GM23338 (cell line): Measurements from ENCODE around the gene CTDP1.

Source experiments
- CREB1 ChIP-seq: fragments of 250-450 bp; sonication (Bioruptor Pico); IDR thresholded peaks from 2 replicates; pipeline ENCODE4 v1.5.0; 2020; ENCODE audit warnings: low read depth, mild to moderate bottlenecking, moderate library complexity
- CTCF ChIP-seq, 2 experiments: fragments of 200-600 bp in 1 of 2; sonication (generic) in 1 of 2; conservative IDR thresholded peaks; 2 replicates each; pipeline versions ENCODE4 v1.5.1 to v1.6.1; 2016 to 2017; ENCODE audit warnings: antibody characterized with exemption in 2 of 2, low read depth in 2 of 2, mild to moderate bottlenecking in 2 of 2, moderate library complexity in 1 of 2
- EZH2 ChIP-seq: fragments of 200-600 bp; sonication (generic); IDR thresholded peaks from one replicate; pipeline ENCODE4 v1.8.0; 2017; ENCODE audit warnings: antibody characterized with exemption, mild to moderate bottlenecking, low read depth; ENCODE audit not compliant: unreplicated experiment
- EZH2phosphoT487 ChIP-seq: fragments of 200-600 bp; sonication (generic); IDR thresholded peaks from one replicate; pipeline ENCODE4 v1.8.1; 2018; ENCODE audit warnings: antibody characterized with exemption; ENCODE audit not compliant: unreplicated experiment
- JUNB ChIP-seq: IDR thresholded peaks from one replicate; pipeline ENCODE4 v1.6.1; 2016; ENCODE audit warnings: antibody characterized with exemption; ENCODE audit not compliant: unreplicated experiment
- NANOG ChIP-seq: IDR thresholded peaks from 2 replicates; pipeline ENCODE4 v1.6.1; 2016; ENCODE audit warnings: antibody characterized with exemption, borderline replicate concordance
- POLR2AphosphoS5 ChIP-seq: IDR thresholded peaks from 2 replicates; pipeline ENCODE4 v1.6.1; 2016; ENCODE audit warnings: antibody characterized with exemption, low read depth
- REST ChIP-seq: IDR thresholded peaks from one replicate; pipeline ENCODE4 v1.6.1; 2018; ENCODE audit warnings: antibody characterized with exemption; ENCODE audit not compliant: unreplicated experiment
- STAT1 ChIP-seq: IDR thresholded peaks from one replicate; pipeline ENCODE4 v1.6.1; 2016; ENCODE audit warnings: antibody characterized with exemption; ENCODE audit not compliant: unreplicated experiment
- ZNF114 ChIP-seq: fragments of 250-450 bp; sonication (Bioruptor Pico); IDR thresholded peaks from 2 replicates; pipeline ENCODE4 v1.5.0; 2020; ENCODE audit warnings: mild to moderate bottlenecking, moderate library complexity
- ZNF331 ChIP-seq: fragments of 250-450 bp; sonication (Bioruptor Pico); IDR thresholded peaks from 2 replicates; pipeline ENCODE4 v1.5.0; 2020; ENCODE audit warnings: low read depth, mild to moderate bottlenecking, moderate library complexity
- TF ChIP-seq, protein P1 (sequence below): fragments of 250-450 bp; sonication (Bioruptor Pico); IDR thresholded peaks from 2 replicates; pipeline ENCODE4 v1.5.0; 2020; ENCODE audit warnings: mild to moderate bottlenecking, moderate library complexity
- TF ChIP-seq, protein P2 (sequence below): IDR thresholded peaks from 2 replicates; pipeline ENCODE4 v1.6.1; 2016; ENCODE audit warnings: antibody characterized with exemption

DNA sequence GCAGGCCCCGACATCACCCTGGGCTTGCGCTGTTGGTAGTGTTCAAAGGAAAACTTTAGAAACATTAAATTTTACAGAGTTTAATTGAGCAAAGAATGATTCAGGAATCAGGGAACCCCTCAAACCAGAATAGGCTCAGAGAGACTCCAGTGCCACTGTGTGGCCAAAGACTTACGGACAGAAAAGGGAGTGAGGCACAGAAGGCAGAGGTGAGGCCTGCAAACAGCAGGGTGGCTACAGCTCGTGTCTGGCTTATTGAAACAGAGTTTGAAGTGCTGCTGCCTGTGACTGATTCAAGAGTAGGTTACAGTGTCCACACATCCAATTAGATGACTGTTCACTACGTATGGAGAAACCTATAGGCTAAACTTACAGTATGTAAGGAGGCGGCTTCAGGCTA is 2.4 kb upstream of the CTDP1 start:
- TF ChIP-seq EZH2phosphoT487 (no peak), CTCF (conservative IDR thresholded peaks at IDR 0.05; ENCODE audit: low read depth in 2 of 2) (no peak), REST (no peak), POLR2AphosphoS5 (no peak), EZH2 (no peak), JUNB (no peak), CREB1 (no peak), STAT1 (no peak), ZNF114 (CRISPR knock-in tag) (no peak), NANOG (no peak), ZNF331 (CRISPR knock-in tag) (no peak)
- TF ChIP-seq, protein P1, sequence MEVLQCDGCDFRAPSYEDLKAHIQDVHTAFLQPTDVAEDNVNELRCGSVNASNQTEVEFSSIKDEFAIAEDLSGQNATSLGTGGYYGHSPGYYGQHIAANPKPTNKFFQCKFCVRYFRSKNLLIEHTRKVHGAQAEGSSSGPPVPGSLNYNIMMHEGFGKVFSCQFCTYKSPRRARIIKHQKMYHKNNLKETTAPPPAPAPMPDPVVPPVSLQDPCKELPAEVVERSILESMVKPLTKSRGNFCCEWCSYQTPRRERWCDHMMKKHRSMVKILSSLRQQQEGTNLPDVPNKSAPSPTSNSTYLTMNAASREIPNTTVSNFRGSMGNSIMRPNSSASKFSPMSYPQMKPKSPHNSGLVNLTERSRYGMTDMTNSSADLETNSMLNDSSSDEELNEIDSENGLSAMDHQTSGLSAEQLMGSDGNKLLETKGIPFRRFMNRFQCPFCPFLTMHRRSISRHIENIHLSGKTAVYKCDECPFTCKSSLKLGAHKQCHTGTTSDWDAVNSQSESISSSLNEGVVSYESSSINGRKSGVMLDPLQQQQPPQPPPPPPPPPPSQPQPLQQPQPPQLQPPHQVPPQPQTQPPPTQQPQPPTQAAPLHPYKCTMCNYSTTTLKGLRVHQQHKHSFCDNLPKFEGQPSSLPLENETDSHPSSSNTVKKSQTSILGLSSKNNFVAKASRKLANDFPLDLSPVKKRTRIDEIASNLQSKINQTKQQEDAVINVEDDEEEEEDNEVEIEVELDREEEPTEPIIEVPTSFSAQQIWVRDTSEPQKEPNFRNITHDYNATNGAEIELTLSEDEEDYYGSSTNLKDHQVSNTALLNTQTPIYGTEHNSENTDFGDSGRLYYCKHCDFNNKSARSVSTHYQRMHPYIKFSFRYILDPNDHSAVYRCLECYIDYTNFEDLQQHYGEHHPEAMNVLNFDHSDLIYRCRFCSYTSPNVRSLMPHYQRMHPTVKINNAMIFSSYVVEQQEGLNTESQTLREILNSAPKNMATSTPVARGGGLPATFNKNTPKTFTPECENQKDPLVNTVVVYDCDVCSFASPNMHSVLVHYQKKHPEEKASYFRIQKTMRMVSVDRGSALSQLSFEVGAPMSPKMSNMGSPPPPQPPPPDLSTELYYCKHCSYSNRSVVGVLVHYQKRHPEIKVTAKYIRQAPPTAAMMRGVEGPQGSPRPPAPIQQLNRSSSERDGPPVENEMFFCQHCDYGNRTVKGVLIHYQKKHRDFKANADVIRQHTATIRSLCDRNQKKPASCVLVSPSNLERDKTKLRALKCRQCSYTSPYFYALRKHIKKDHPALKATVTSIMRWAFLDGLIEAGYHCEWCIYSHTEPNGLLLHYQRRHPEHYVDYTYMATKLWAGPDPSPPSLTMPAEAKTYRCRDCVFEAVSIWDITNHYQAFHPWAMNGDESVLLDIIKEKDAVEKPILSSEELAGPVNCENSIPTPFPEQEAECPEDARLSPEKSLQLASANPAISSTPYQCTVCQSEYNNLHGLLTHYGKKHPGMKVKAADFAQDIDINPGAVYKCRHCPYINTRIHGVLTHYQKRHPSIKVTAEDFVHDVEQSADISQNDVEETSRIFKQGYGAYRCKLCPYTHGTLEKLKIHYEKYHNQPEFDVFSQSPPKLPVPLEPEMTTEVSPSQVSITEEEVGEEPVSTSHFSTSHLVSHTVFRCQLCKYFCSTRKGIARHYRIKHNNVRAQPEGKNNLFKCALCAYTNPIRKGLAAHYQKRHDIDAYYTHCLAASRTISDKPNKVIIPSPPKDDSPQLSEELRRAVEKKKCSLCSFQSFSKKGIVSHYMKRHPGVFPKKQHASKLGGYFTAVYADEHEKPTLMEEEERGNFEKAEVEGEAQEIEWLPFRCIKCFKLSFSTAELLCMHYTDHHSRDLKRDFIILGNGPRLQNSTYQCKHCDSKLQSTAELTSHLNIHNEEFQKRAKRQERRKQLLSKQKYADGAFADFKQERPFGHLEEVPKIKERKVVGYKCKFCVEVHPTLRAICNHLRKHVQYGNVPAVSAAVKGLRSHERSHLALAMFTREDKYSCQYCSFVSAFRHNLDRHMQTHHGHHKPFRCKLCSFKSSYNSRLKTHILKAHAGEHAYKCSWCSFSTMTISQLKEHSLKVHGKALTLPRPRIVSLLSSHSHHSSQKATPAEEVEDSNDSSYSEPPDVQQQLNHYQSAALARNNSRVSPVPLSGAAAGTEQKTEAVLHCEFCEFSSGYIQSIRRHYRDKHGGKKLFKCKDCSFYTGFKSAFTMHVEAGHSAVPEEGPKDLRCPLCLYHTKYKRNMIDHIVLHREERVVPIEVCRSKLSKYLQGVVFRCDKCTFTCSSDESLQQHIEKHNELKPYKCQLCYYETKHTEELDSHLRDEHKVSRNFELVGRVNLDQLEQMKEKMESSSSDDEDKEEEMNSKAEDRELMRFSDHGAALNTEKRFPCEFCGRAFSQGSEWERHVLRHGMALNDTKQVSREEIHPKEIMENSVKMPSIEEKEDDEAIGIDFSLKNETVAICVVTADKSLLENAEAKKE (CRISPR knock-in tag): no peak
- TF ChIP-seq, protein P2, sequence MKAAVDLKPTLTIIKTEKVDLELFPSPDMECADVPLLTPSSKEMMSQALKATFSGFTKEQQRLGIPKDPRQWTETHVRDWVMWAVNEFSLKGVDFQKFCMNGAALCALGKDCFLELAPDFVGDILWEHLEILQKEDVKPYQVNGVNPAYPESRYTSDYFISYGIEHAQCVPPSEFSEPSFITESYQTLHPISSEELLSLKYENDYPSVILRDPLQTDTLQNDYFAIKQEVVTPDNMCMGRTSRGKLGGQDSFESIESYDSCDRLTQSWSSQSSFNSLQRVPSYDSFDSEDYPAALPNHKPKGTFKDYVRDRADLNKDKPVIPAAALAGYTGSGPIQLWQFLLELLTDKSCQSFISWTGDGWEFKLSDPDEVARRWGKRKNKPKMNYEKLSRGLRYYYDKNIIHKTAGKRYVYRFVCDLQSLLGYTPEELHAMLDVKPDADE: no peak
